HEK293T (cell line): ENCODE results near the gene CTIF.

Experiments
- CTCF ChIA-PET: fragments of 350-600 bp; formaldehyde crosslinking; extraction: SDS; loops from one replicate; lab custom pipeline; 2021; ENCODE audit warnings: antibody characterized with exemption, inconsistent platforms; lab: Yijun Ruan, JAX
- POLR2A ChIA-PET: fragments of 350-600 bp; formaldehyde crosslinking; extraction: SDS; loops from one replicate; lab custom pipeline; 2020; ENCODE audit warnings: antibody characterized with exemption, inconsistent platforms; lab: Yijun Ruan, JAX
- DNase-seq: peaks from one replicate; pipeline ENCODE4 v3.0.0; 2012; ENCODE audit warnings: mixed read lengths; ENCODE audit errors: extremely low spot score
- ARNT ChIP-seq: fragments of 450-650 bp; IDR thresholded peaks from 2 replicates; pipeline ENCODE4 v1.6.1; 2017; ENCODE audit warnings: mild to moderate bottlenecking
- BHLHE40 ChIP-seq: fragments of 450-650 bp; IDR thresholded peaks from 2 replicates; pipeline ENCODE4 v1.6.1; 2016; ENCODE audit warnings: mild to moderate bottlenecking, moderate library complexity, borderline replicate concordance
- CTBP1 ChIP-seq: fragments of 450-650 bp; IDR thresholded peaks from 2 replicates; pipeline ENCODE4 v1.6.1; 2016; ENCODE audit warnings: borderline replicate concordance
- ELF4 ChIP-seq: fragments of 450-650 bp; IDR thresholded peaks from 2 replicates; pipeline ENCODE4 v1.6.1; 2017; ENCODE audit warnings: antibody characterized with exemption
- FOXA1 ChIP-seq: fragments of 450-650 bp; IDR thresholded peaks from 2 replicates; pipeline ENCODE4 v1.6.1; 2016; ENCODE audit warnings: mild to moderate bottlenecking
- FOXK2 ChIP-seq: fragments of 450-650 bp; IDR thresholded peaks from 2 replicates; pipeline ENCODE4 v1.6.1; 2016; ENCODE audit warnings: mild to moderate bottlenecking
- FOXM1 ChIP-seq: fragments of 450-650 bp; IDR thresholded peaks from 2 replicates; pipeline ENCODE4 v1.6.1; 2017; ENCODE audit warnings: mild to moderate bottlenecking, borderline replicate concordance
- HDGF ChIP-seq: fragments of 450-650 bp; IDR thresholded peaks from 2 replicates; pipeline ENCODE4 v1.6.1; 2017; ENCODE audit warnings: antibody characterized with exemption, borderline replicate concordance
- L3MBTL2 ChIP-seq: fragments of 450-650 bp; conservative IDR thresholded peaks from 2 replicates; pipeline ENCODE4 v1.6.1; 2016; ENCODE audit warnings: mild to moderate bottlenecking
- LEF1 ChIP-seq: fragments of 450-650 bp; IDR thresholded peaks from 2 replicates; pipeline ENCODE4 v1.6.1; 2017; ENCODE audit warnings: mild to moderate bottlenecking, borderline replicate concordance
- NFRKB ChIP-seq: fragments of 450-650 bp; IDR thresholded peaks from 2 replicates; pipeline ENCODE4 v1.6.1; 2016; ENCODE audit warnings: mild to moderate bottlenecking, moderate library complexity
- SP1 ChIP-seq: fragments of 450-650 bp; IDR thresholded peaks from 2 replicates; pipeline ENCODE4 v1.6.1; 2017
- SUZ12 ChIP-seq: fragments of 450-650 bp; IDR thresholded peaks from 2 replicates; pipeline ENCODE4 v1.6.1; 2016; ENCODE audit warnings: mild to moderate bottlenecking
- TARDBP ChIP-seq: fragments of 450-650 bp; IDR thresholded peaks from 2 replicates; pipeline ENCODE4 v1.6.1; 2016
- ZNF384 ChIP-seq: fragments of 450-650 bp; IDR thresholded peaks from 2 replicates; pipeline ENCODE4 v1.6.1; 2016
- TF ChIP-seq, protein P1 (sequence below): fragments of 450-650 bp; IDR thresholded peaks from 2 replicates; pipeline ENCODE4 v1.6.1; 2016

CTIF gene

DNA sequence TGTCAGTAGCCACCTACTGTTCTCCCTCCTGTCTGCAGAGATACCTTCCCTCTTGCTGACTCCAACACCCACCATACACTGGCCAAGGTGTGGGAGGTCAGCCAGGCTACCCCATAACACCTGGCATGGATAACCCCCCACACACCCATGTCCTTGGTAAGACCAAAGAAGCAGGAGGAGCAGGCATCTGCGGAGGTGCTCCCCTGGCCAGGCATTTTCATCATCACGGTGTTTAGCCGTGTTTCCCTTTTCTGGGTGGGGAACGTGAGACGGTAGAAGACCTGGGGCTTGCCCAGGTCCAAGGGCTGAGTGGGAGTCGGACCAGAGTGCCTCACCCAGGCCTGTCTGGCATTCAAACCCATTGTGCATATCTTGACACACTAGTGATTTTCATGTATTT, 261.6 kb downstream of the CTIF start:
- ChIA-PET CTCF (no interaction called here), POLR2A (no interaction called here)
- no peak for TF ChIP-seq LEF1
- TF ChIP-seq FOXM1: no peak
- no peak for TF ChIP-seq FOXA1
- no peak for TF ChIP-seq SP1
- TF ChIP-seq, protein P1, sequence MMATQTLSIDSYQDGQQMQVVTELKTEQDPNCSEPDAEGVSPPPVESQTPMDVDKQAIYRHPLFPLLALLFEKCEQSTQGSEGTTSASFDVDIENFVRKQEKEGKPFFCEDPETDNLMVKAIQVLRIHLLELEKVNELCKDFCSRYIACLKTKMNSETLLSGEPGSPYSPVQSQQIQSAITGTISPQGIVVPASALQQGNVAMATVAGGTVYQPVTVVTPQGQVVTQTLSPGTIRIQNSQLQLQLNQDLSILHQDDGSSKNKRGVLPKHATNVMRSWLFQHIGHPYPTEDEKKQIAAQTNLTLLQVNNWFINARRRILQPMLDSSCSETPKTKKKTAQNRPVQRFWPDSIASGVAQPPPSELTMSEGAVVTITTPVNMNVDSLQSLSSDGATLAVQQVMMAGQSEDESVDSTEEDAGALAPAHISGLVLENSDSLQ: no peak
- TF ChIP-seq NFRKB: no peak
- TF ChIP-seq HDGF: no peak
- TF ChIP-seq CTBP1: no peak
- DNase-seq: no peak

DNA sequence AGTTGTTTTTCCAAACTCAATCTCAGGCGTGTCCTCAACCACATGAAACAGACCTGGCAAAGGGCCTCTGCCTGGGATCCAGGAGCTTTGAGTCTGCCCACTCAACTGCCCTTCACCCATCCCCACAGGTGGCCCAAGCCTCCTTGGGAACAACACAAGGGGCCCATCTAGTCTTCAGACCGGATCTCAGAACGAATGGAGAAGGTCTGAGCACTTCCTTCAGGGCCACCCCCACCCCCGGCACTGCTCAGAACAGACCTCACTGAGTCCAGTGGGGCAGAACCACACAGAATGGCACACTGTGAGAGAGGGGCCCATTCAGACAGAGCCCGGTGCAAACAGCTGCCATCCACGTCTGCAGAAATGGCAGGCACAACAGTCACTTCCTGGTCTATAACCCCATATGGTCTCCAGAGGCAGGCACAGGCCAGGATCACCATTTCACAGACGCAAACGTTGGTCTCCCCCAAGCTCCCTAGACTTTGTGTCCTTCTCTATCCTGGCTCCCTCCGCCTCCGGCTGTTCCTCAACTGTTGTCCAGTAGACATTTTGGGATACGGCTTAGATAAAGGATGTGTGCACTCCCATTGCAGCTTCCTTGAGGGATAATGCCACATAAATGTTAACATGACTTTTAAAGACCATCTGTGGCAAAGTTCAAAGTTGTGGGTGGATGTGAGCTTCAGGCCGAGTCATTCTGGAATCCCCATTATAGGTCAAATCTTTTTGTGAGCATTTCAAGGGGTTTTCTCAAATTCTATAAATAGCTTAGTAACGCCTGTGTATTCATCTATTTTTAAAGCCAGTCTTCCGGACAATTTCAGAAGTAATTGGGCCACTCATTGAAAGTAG, 262.3 kb downstream of the CTIF start:
- no peak for TF ChIP-seq L3MBTL2
- TF ChIP-seq, protein P1: no peak
- no peak for TF ChIP-seq NFRKB
- no peak for TF ChIP-seq HDGF
- TF ChIP-seq TARDBP: no peak
- TF ChIP-seq CTBP1: no peak
- TF ChIP-seq ELF4: no peak
- TF ChIP-seq FOXA1: no peak
- no peak for TF ChIP-seq FOXM1
- no peak for DNase-seq
- ChIA-PET CTCF (no interaction called here), POLR2A (interaction anchor here (0.8 kb wide), 1 partner anchor 8 kb away, joined by 3 read pairs; no protein-coding TSS in a partner anchor)

DNA sequence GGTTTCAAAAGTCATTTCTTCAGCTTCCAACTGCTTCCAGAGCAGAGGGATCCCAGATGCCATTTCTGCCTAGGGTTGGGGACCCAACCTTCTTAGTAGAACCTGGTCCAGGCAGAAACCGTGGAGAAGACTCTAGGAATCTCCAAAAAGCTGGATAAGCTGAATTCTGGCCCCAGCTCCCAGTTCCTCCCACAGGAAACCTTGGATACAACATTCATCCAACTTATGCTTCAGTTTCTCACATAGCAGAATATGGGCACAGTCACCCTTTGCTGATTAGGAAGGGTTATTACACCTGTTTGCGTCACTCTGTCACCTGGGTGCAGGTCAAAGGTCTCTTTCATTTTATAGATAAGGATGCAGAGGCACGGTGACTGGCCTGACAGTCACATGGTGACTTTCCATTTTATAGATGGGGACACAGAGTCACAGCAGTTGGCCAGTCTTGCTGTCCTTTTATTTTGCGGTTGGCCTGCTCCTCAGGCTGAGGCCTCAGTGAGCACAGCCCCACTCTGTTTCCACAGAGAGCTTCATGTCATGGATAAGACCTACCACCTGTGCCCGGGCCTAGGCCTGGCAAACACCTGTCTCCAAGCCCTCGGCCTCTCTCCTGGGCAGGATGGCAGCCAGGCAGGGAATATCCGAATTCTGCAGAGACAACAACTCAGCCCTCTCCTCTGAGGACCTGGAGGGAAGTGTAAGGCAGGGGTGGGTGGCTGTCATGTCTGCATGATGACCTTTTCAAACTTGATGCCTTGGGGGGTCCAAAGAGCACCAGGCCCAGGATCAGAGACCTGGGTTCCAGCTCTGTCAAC, 263.1 kb downstream of the CTIF start:
- CTCF ChIA-PET: no interaction called here
- TF ChIP-seq BHLHE40: no peak
- TF ChIP-seq FOXM1: no peak
- TF ChIP-seq, protein P1: no peak
- TF ChIP-seq LEF1: no peak
- TF ChIP-seq NFRKB: no peak
- no peak for TF ChIP-seq SP1
- TF ChIP-seq FOXK2: no peak
- TF ChIP-seq ELF4: no peak
- no peak for TF ChIP-seq ARNT
- TF ChIP-seq TARDBP: no peak
- TF ChIP-seq ZNF384: no peak
- TF ChIP-seq SUZ12: no peak
- no peak for TF ChIP-seq CTBP1
- TF ChIP-seq FOXA1: no peak
- no peak for TF ChIP-seq L3MBTL2
- TF ChIP-seq HDGF: no peak
- no peak for DNase-seq
- POLR2A ChIA-PET: interaction anchor here (0.8 kb wide), 1 partner anchor 9 kb away, joined by 3 read pairs; no protein-coding TSS in a partner anchor

DNA sequence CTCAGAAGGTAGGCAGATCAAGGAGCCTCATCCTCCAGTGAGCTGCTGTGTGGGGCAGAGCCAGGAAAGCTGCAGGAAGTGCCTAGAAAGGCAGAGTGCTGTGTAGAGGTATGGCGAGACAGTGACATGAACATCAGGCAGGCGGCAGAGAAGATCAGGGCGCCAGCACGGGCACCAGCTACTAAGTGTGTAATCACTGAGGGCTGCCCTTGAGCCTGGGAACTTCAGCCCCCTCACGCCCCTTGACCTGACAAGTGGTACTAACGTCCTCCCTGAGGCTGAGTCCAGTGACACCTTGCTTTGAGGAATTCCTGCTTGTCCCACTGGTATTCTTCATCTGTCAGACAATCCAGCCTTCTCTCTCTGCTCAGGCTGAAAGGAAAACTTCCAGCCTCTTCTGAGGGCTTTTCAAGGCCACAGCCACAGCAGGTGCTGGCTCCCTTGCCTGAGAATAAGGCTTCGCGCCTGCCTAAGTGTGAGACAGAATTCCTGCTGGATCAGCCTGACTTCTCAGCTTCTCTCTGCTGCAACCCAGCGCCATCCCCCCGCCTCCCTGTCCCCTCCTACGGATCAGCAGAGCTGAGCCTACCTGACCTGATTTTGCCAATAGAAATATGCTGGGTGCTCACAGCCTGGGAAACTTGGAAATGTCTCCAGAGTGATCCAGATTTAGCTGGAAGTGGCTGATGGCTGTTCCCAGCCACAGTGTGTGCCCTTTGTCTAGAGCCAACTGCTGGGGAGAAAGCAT, 263.9 kb downstream of the CTIF start:
- DNase-seq: no peak
- POLR2A ChIA-PET: no interaction called here
- TF ChIP-seq LEF1: no peak
- no peak for TF ChIP-seq SUZ12
- no peak for TF ChIP-seq ELF4
- TF ChIP-seq SP1: no peak
- no peak for TF ChIP-seq TARDBP
- no peak for TF ChIP-seq ZNF384
- no peak for TF ChIP-seq NFRKB
- no peak for TF ChIP-seq ARNT
- TF ChIP-seq, protein P1: no peak
- CTCF ChIA-PET: no interaction called here

DNA sequence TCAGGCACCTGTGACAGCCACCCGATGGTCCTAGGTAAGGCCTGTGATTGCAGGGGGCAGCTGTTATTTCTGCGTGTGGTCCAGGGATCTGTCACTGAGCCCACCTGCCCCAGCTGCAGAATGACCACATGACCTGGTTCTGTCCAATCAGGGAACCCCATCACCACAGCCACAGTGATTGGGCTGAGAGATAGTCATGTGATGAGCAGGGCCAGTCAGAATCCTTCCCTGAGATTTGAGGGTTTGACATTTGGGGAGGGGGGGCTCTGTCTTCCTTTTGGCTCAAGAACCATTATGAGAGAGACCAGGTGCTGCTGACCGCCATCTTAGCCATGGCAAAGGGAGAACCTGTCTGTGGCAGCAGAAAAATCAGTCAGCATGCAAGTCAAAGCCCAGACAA, 264.7 kb downstream of the CTIF start:
- DNase-seq: no peak
- TF ChIP-seq ZNF384: no peak
- TF ChIP-seq NFRKB: no peak
- no peak for TF ChIP-seq FOXM1
- TF ChIP-seq SUZ12: no peak
- no peak for TF ChIP-seq ARNT
- TF ChIP-seq L3MBTL2: no peak
- no peak for TF ChIP-seq FOXA1
- TF ChIP-seq HDGF: no peak
- TF ChIP-seq LEF1: no peak
- TF ChIP-seq FOXK2: no peak
- ChIA-PET CTCF (no interaction called here), POLR2A (no interaction called here)
